ENCODE measurements around the gene SLC30A9. TPM values are rescaled to one million over a fixed set of nuclear protein-coding genes. Genes with fewer than 3 reads are reported as not detected.

Gene SLC30A9
- total RNA-seq, 1 experiment from 2014 or later: 55.5 TPM

DNA sequence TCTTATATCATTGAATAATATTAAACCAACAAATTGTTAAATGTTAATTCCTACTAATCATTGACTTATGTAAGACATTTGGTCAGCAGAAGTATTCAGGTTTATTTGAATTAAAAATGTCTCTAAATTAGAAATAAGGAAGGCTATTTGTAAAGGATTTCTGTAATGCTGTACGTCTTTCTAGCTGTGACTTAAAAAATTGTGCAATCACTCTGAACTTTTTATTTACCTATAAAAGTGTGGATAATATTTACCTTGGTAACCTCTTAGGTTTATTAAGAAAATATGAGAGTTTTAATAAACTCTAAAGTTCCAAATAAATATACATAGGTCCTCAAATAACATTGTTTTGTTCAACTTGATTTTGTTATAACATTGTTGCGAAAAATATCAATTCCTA is 76.9 kb downstream of the SLC30A9 start:
- H3K4me3 ChIP-seq (ENCODE audit: insufficient read depth, low read depth, low read length): no peak overlapping the region
- peaks cover 4% of the 10 kb centered on the region for H3K36me3 ChIP-seq (replicated peaks; ENCODE audit: control insufficient read depth, insufficient read depth, low read length)
- H3K27me3 ChIP-seq (ENCODE audit: control insufficient read depth, insufficient read depth, low read length): no peaks in the 10 kb centered on the region
- no peak for DNase-seq

GRCh38 chr4:42070463-42070862 is 80.1 kb downstream of the SLC30A9 start:
- Histone ChIP-seq H3K36me3 (replicated peaks; ENCODE audit: control insufficient read depth, insufficient read depth, low read length) (no peaks in the 10 kb centered on the region; the same call in none of the 2 replicates), H3K27me3 (ENCODE audit: control insufficient read depth, insufficient read depth, low read length) (no peaks in the 10 kb centered on the region), H3K4me3 (ENCODE audit: insufficient read depth, low read depth, low read length) (no peak overlapping the region)
- no peak for DNase-seq

DNA sequence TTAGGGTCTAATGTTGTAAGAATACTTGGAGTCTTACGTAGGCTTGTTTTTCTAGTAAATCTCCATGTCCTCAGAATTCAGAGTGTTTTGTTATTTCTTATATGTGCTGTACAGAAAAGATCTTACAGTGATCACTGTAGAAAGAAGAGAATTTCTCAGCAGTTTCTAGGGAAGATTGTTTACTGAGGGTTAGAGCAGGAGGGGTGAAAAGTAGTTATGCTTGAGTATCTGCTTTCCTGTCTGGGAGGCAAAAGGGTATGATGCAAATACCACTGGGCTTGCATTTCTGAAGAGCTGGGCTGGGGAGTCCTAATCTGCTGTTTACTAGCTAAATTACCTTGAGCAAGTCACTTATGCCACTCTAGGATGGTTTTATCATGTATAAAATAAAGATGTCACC is 84.0 kb downstream of the SLC30A9 start:
- Histone ChIP-seq H3K4me3 (ENCODE audit: insufficient read depth, low read depth, low read length) (no peak overlapping the region), H3K36me3 (replicated peaks; ENCODE audit: control insufficient read depth, insufficient read depth, low read length) (no peaks in the 10 kb centered on the region; the same call in 1 of the 2 replicates), H3K27me3 (ENCODE audit: control insufficient read depth, insufficient read depth, low read length) (no peaks in the 10 kb centered on the region)
- DNase-seq: no peak

GRCh38 chr4:42078184-42078801 is 88.0 kb downstream of the SLC30A9 start:
- Histone ChIP-seq H3K4me3 (ENCODE audit: insufficient read depth, low read depth, low read length) (no peak overlapping the region), H3K36me3 (replicated peaks; ENCODE audit: control insufficient read depth, insufficient read depth, low read length) (no peaks in the 10 kb centered on the region; the same call in 1 of the 2 replicates), H3K27me3 (ENCODE audit: control insufficient read depth, insufficient read depth, low read length) (no peaks in the 10 kb centered on the region)
- DNase-seq: no peak

- no peak overlapping the region for H3K4me3 ChIP-seq (ENCODE audit: insufficient read depth, low read depth, low read length)
- H3K36me3 ChIP-seq (replicated peaks; ENCODE audit: control insufficient read depth, insufficient read depth, low read length): no peaks in the 10 kb centered on the region; the same call in 1 of the 2 replicates
- no peaks in the 10 kb centered on the region for H3K27me3 ChIP-seq (ENCODE audit: control insufficient read depth, insufficient read depth, low read length)
- DNase-seq: no peak
These were observed 90.0 kb downstream of the SLC30A9 start for GRCh38 chr4:42080306-42080705.

- Histone ChIP-seq H3K4me3 (ENCODE audit: insufficient read depth, low read depth, low read length) (no peak overlapping the region), H3K27me3 (ENCODE audit: control insufficient read depth, insufficient read depth, low read length) (no peaks in the 10 kb centered on the region), H3K36me3 (replicated peaks; ENCODE audit: control insufficient read depth, insufficient read depth, low read length) (peaks cover 2% of the 10 kb centered on the region)
- no peak for DNase-seq
These were observed 93.5 kb downstream of the SLC30A9 start for GRCh38 chr4:42083816-42084215.

DNA sequence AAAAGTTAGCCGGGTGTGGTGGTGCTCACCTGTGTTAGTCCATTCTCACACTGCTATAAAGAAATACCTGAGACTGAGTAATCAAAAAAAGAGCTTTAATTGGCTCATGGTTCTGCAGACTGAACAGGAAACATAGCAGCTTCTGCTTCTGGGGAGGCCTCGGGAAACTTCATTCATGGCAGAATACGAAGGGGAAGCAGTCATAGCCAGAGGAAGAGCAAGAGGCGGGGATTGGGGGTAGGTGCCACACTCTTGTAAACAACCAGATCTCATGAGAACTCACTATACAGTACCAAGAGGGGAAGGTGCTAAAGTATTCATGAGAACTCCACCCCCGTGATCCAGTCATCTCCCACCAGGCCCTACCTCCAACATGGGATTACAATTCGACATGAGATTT is 98.1 kb downstream of the SLC30A9 start:
- peaks cover 2% of the 10 kb centered on the region for H3K36me3 ChIP-seq (replicated peaks; ENCODE audit: control insufficient read depth, insufficient read depth, low read length)
- no peak overlapping the region for H3K4me3 ChIP-seq (ENCODE audit: insufficient read depth, low read depth, low read length)
- no peaks in the 10 kb centered on the region for H3K27me3 ChIP-seq (ENCODE audit: control insufficient read depth, insufficient read depth, low read length)
- DNase-seq: no peak

- no peak for DNase-seq
- Histone ChIP-seq H3K27me3 (ENCODE audit: control insufficient read depth, insufficient read depth, low read length) (no peaks in the 10 kb centered on the region), H3K36me3 (replicated peaks; ENCODE audit: control insufficient read depth, insufficient read depth, low read length) (no peaks in the 10 kb centered on the region), H3K4me3 (ENCODE audit: insufficient read depth, low read depth, low read length) (no peak overlapping the region)
These were observed 111.2 kb downstream of the SLC30A9 start for GRCh38 chr4:42101446-42101975.

DNA sequence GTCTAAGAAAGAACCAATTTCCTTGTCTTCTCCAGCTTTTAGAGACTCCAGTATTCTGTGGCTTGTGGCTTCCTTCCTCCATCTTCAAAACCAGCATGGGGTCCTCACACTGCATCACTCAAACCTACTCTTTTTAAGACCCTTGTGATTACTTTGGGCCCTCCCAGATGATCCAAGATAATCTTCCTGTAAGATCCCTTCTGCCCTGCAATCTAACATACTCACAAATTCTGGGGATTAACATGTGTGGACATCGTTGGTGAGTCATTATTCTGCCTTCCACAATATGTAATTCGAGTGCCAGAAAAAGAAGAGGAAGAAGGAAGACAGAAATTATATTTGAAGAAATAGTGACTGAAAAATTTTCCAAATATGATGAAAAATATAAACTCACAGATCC is 114.2 kb downstream of the SLC30A9 start:
- Histone ChIP-seq H3K36me3 (replicated peaks; ENCODE audit: control insufficient read depth, insufficient read depth, low read length) (no peaks in the 10 kb centered on the region), H3K27me3 (ENCODE audit: control insufficient read depth, insufficient read depth, low read length) (no peaks in the 10 kb centered on the region), H3K4me3 (ENCODE audit: insufficient read depth, low read depth, low read length) (no peak overlapping the region)
- DNase-seq: no peak

DNA sequence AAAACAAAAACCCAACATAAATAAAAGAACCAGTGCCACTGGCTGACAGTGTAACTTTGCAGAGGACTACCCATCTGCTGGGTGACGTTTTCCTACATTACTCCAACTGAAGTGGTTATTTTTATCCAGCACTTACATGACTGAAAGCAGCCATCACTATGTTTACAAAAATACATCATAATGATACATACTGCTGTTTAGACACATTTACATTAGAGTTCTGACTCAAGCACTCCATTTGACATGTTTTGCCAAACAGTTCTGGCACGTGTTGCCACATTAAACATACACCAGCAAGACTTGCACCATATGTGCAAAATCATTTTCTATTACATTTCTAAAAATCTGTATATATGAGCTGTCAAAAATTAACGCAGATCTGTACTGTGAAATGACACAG is 122.5 kb downstream of the SLC30A9 start:
- Histone ChIP-seq H3K27me3 (ENCODE audit: control insufficient read depth, insufficient read depth, low read length) (no peaks in the 10 kb centered on the region), H3K4me3 (ENCODE audit: insufficient read depth, low read depth, low read length) (no peak overlapping the region), H3K36me3 (replicated peaks; ENCODE audit: control insufficient read depth, insufficient read depth, low read length) (no peaks in the 10 kb centered on the region; the same call in 1 of the 2 replicates)
- no peak for DNase-seq

DNA sequence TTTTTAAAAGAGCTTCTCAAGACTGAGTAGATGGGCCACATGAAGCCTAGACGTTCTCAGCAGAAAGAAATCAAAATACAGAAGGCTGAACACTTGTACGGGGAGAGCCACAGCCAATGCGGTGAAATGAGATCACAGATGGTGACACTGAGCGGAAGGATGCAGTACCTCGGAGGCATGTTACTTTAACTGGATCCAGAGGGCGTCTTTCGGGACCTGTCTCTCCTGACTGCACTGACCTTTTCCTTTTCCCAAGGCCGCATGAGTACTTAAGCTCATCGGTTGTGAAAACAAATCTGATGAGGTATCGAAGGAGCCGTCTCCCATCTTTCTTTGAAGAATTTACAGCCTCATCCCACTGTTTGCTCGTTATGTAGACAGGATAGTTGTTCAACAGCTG is 129.6 kb downstream of the SLC30A9 start:
- DNase-seq: peak; percentile 36
- Histone ChIP-seq H3K4me3 (ENCODE audit: insufficient read depth, low read depth, low read length) (no peak overlapping the region), H3K27me3 (ENCODE audit: control insufficient read depth, insufficient read depth, low read length) (no peaks in the 10 kb centered on the region), H3K36me3 (replicated peaks; ENCODE audit: control insufficient read depth, insufficient read depth, low read length) (peaks cover 2% of the 10 kb centered on the region)

- Histone ChIP-seq H3K4me3 (ENCODE audit: insufficient read depth, low read depth, low read length) (no peak overlapping the region), H3K27me3 (ENCODE audit: control insufficient read depth, insufficient read depth, low read length) (no peaks in the 10 kb centered on the region), H3K36me3 (replicated peaks; ENCODE audit: control insufficient read depth, insufficient read depth, low read length) (peaks cover 2% of the 10 kb centered on the region)
- no peak for DNase-seq
These were observed 131.9 kb downstream of the SLC30A9 start for GRCh38 chr4:42122237-42122636.

DNA sequence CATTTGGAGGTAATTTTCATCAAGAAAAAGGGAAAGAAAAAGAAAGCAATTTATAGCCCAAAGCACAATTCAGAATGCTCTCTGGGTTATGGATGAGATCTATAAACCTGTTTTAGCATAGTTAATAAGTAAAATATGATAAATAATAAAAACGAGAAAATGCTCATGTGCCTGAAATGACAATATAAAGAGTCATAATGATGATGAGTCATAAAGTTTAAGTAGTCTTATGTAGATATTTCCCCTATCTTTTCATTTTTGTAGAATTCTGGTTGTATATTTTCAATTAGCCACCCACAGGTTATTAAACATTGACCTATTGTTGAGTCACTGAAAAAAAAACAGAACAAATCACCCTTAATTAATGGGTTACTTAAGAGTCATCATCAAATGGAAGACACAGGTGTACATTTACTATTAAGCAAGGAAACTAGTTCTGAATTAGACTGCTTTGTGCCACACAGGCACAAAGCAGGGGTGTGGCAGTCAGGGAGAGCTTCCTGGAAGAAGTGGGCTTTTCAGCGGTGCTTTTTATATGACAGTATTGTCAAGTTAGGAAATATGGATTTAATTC is 132.8 kb downstream of the SLC30A9 start:
- no peaks in the 10 kb centered on the region for H3K27me3 ChIP-seq (ENCODE audit: control insufficient read depth, insufficient read depth, low read length)
- DNase-seq: no peak
- no peak overlapping the region for H3K4me3 ChIP-seq (ENCODE audit: insufficient read depth, low read depth, low read length)
- peaks cover 2% of the 10 kb centered on the region for H3K36me3 ChIP-seq (replicated peaks; ENCODE audit: control insufficient read depth, insufficient read depth, low read length)

DNA sequence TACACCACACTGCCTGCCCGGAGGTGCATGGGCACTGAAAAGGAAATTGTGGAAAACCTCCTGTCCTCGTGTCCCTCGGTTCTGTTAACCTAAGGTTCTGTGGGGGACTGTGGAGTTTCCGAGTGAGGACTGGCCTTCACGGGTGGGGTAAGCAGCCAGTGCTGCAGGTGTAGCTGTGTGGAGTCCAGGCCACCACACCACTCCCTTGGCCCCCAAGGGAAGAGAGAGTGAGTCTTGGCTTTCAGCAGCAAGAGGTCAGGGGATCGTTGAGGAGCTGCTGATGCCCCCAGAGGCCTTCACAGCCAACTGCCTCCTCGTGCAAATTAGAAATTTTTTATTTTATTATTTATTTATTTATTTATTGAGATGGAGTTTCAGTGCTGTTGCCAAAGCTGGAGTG is 141.8 kb downstream of the SLC30A9 start:
- Histone ChIP-seq H3K27me3 (ENCODE audit: control insufficient read depth, insufficient read depth, low read length) (no peaks in the 10 kb centered on the region), H3K36me3 (replicated peaks; ENCODE audit: control insufficient read depth, insufficient read depth, low read length) (no peaks in the 10 kb centered on the region), H3K4me3 (ENCODE audit: insufficient read depth, low read depth, low read length) (no peak overlapping the region)
- no peak for DNase-seq

- no peak for DNase-seq
- no peaks in the 10 kb centered on the region for H3K27me3 ChIP-seq (ENCODE audit: control insufficient read depth, insufficient read depth, low read length)
- no peaks in the 10 kb centered on the region for H3K36me3 ChIP-seq (replicated peaks; ENCODE audit: control insufficient read depth, insufficient read depth, low read length)
- H3K4me3 ChIP-seq (ENCODE audit: insufficient read depth, low read depth, low read length): no peak overlapping the region
These were observed 142.7 kb downstream of the SLC30A9 start for GRCh38 chr4:42133006-42133405.

Data from H7 (cell line).